K562 (cell line): ENCODE measurements around the gene ERC2. TPM values are rescaled to one million over a fixed set of nuclear protein-coding genes. Genes with fewer than 3 reads are reported as not detected.

Experiments
- TEAD1 ChIP-seq, 2 experiments: fragments of 450-650 bp in 1 of 2; sonication (generic) in 1 of 2; formaldehyde crosslinking; IDR thresholded peaks; 2 replicates each; pipeline versions ENCODE4 v1.4.0 to v1.8.0; 2020 to 2022; ENCODE audit warnings: mild to moderate bottlenecking in 2 of 2, missing genetic modification reagents in 1 of 2
- polyA plus RNA-seq, 8 experiments: library from polyadenylated mRNA; depleted of rRNA in 4 of 8; stranded (reverse) in 5 of 8; unstranded in 3 of 8; fragments of >200 nt; fragmentation: Nextera tagmentation in 2 of 8; fragmentation: Illumina TruSeq in 1 of 8; extraction: Ambion mirVana in 2 of 8; extraction: Trizol in 1 of 8; gene quantifications; 2 replicates each; pipeline versions ENCODE4 v1.2.1 to v1.2.3, GENCODE V29; 2011 to 2014; ENCODE audit warnings: inconsistent platforms in 1 of 8, missing spikeins in 1 of 8
- total RNA-seq, 7 experiments: library from RNA; depleted of rRNA in 6 of 7; stranded (reverse); fragments of >200 nt in 6 of 7; fragmentation: Illumina TruSeq in 2 of 7; extraction: Trizol in 2 of 7; gene quantifications; 2 replicates each; pipeline versions ENCODE4 v1.2.1 to v1.2.3, GENCODE V29; 2011 to 2021; ENCODE audit warnings: low replicate concordance in 1 of 7
- TF ChIP-seq, protein P1 (sequence below), 2 experiments: fragments of 450-650 bp in 1 of 2; sonication (generic) in 1 of 2; formaldehyde crosslinking in 1 of 2; IDR thresholded peaks; 2 replicates each; pipeline versions ENCODE4 v1.7.1 to v1.9.0; 2016 to 2022; ENCODE audit warnings: inconsistent platforms in 1 of 2, mild to moderate bottlenecking in 1 of 2, missing genetic modification reagents in 1 of 2
- TF ChIP-seq, protein P2 (sequence below): fragments of 150-350 bp; IDR thresholded peaks from 2 replicates; pipeline ENCODE4 v1.6.1; 2014; ENCODE audit warnings: low read depth, mild to moderate bottlenecking, low read length, borderline replicate concordance
- TF ChIP-seq, protein P3 (sequence below), 2 experiments: fragments of 450-650 bp; conservative IDR thresholded peaks; 2 replicates each; pipeline ENCODE4 v1.6.1; 2017; ENCODE audit warnings: mild to moderate bottlenecking in 2 of 2, moderate library complexity in 2 of 2

ERC2 gene
- total and polyA plus RNA-seq, 9 of the 15 experiments (the other 6 are each of a cell fraction or from before 2014, with no cell fraction given): 0.04 to 0.18 (median 0.07) TPM; not detected in 2

DNA sequence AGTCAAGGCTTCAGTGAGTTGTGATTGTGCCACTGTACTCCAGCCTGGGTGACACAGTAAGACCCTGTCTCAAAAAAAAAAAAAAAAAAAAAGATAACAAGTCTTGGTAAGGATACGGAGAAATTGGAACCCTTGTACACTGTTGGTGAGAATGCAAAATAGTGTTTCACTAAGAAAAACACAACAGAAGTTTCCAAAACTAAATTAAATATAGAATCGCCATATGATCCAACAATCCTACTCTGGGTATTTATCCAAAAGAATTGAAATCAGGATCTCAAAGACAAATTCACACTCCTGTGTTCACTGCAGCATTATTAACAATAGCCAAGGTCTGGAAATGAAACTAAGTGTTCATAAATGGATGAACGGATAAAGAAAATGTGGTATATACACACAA lies 149.4 kb downstream of the ERC2 start (continued):
- TF ChIP-seq, protein P1, sequence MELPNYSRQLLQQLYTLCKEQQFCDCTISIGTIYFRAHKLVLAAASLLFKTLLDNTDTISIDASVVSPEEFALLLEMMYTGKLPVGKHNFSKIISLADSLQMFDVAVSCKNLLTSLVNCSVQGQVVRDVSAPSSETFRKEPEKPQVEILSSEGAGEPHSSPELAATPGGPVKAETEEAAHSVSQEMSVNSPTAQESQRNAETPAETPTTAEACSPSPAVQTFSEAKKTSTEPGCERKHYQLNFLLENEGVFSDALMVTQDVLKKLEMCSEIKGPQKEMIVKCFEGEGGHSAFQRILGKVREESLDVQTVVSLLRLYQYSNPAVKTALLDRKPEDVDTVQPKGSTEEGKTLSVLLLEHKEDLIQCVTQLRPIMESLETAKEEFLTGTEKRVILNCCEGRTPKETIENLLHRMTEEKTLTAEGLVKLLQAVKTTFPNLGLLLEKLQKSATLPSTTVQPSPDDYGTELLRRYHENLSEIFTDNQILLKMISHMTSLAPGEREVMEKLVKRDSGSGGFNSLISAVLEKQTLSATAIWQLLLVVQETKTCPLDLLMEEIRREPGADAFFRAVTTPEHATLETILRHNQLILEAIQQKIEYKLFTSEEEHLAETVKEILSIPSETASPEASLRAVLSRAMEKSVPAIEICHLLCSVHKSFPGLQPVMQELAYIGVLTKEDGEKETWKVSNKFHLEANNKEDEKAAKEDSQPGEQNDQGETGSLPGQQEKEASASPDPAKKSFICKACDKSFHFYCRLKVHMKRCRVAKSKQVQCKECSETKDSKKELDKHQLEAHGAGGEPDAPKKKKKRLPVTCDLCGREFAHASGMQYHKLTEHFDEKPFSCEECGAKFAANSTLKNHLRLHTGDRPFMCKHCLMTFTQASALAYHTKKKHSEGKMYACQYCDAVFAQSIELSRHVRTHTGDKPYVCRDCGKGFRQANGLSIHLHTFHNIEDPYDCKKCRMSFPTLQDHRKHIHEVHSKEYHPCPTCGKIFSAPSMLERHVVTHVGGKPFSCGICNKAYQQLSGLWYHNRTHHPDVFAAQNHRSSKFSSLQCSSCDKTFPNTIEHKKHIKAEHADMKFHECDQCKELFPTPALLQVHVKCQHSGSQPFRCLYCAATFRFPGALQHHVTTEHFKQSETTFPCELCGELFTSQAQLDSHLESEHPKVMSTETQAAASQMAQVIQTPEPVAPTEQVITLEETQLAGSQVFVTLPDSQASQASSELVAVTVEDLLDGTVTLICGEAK (IDR thresholded peaks at IDR 0.05): no peak
- TF ChIP-seq, protein P1 (CRISPR knock-in tag; IDR thresholded peaks at IDR 0.05): no peak
- TF ChIP-seq, protein P2, sequence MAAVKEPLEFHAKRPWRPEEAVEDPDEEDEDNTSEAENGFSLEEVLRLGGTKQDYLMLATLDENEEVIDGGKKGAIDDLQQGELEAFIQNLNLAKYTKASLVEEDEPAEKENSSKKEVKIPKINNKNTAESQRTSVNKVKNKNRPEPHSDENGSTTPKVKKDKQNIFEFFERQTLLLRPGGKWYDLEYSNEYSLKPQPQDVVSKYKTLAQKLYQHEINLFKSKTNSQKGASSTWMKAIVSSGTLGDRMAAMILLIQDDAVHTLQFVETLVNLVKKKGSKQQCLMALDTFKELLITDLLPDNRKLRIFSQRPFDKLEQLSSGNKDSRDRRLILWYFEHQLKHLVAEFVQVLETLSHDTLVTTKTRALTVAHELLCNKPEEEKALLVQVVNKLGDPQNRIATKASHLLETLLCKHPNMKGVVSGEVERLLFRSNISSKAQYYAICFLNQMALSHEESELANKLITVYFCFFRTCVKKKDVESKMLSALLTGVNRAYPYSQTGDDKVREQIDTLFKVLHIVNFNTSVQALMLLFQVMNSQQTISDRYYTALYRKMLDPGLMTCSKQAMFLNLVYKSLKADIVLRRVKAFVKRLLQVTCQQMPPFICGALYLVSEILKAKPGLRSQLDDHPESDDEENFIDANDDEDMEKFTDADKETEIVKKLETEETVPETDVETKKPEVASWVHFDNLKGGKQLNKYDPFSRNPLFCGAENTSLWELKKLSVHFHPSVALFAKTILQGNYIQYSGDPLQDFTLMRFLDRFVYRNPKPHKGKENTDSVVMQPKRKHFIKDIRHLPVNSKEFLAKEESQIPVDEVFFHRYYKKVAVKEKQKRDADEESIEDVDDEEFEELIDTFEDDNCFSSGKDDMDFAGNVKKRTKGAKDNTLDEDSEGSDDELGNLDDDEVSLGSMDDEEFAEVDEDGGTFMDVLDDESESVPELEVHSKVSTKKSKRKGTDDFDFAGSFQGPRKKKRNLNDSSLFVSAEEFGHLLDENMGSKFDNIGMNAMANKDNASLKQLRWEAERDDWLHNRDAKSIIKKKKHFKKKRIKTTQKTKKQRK: no peak
- no peak for TF ChIP-seq TEAD1 (CRISPR knock-in tag; IDR thresholded peaks at IDR 0.05)
- TF ChIP-seq, protein P3, sequence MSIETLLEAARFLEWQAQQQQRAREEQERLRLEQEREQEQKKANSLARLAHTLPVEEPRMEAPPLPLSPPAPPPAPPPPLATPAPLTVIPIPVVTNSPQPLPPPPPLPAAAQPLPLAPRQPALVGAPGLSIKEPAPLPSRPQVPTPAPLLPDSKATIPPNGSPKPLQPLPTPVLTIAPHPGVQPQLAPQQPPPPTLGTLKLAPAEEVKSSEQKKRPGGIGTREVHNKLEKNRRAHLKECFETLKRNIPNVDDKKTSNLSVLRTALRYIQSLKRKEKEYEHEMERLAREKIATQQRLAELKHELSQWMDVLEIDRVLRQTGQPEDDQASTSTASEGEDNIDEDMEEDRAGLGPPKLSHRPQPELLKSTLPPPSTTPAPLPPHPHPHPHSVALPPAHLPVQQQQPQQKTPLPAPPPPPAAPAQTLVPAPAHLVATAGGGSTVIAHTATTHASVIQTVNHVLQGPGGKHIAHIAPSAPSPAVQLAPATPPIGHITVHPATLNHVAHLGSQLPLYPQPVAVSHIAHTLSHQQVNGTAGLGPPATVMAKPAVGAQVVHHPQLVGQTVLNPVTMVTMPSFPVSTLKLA (conservative IDR thresholded peaks at IDR 0.05): no peak
